Epidermal melanocyte (primary cell): ENCODE results near the gene DLGAP1.

ENCODE experiments used
- DNase-seq: peaks from one replicate; pipeline ENCODE4 v3.0.0; 2011; ENCODE audit warnings: low spot score; ENCODE audit not compliant: insufficient read length

DLGAP1 gene

DNA sequence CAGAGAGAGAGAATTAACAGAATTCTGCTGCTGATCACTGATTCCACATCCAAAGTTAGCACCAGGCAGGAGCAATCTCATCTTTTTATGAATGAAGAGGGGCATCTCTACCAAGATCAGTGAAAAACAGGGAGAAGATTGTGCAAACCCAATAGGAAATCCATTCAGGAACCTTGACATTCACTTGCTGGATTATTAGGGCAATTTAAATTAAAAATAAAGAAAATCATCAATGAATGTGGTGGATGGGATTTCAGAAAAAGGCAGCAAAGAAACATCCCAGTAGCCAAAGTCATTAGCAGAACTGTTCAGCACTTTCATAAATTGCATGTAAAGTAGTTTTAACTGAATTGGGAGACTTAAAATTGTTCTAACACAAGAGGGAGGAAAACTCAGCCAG lies 581.9 kb downstream of the DLGAP1 start:
- DNase-seq, result no peak

DNA sequence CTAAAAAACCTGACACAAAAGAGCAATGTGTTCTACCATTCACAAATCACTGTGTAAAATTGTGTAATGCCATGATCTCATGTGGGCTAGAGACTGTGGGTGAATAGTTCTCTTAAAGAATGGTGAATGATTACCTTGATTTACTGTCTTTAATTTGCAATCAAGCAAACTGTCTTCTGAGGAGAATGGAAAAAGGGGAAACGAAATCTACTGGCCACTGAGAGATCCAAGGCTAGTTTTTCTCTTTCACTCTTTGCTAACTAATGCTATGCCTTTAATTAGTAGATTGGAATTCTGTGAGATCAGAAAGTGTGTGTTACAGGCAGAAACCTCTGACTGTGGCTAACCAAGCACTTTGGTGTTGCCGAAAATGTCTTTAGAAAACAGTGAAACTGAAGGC lies 582.5 kb downstream of the DLGAP1 start:
- no peak for DNase-seq

DNA sequence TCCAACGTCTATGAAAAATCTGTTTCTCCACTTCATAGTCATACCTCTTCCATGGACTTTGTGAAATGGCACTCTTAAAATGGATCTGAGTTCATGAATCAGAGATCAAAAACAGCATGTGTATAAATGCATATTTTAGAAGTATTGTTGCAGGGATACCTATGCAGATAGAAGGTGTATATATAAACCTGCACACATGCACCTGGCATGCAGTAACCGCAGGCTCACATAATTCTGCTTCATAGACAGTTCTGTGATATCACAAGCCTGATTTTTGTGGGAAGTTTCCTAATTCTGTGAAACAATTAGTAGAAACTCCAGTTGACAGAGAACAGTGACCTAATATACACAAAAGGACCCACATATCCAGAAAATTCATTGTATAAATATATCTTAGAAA lies 583.4 kb downstream of the DLGAP1 start:
- no peak for DNase-seq

DNA sequence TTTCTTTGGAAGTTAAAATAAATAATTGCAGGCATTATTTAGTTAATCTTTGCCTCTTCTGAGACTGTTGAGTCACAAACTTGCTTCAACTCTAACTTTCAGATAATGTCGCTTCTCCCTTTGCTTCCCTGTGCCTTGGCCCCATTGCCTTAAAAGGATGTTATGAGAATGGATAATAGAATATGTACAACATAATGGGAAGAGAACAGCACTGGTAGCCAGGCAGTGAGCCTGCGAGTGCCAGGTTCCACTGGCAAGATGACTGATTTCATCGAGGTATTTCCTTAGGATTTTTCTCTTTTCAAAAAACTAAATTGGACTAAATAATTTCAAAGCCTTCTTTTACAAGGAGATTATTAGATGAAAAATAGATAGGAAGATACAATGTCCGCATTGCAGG lies 584.2 kb downstream of the DLGAP1 start:
- no peak for DNase-seq

DNA sequence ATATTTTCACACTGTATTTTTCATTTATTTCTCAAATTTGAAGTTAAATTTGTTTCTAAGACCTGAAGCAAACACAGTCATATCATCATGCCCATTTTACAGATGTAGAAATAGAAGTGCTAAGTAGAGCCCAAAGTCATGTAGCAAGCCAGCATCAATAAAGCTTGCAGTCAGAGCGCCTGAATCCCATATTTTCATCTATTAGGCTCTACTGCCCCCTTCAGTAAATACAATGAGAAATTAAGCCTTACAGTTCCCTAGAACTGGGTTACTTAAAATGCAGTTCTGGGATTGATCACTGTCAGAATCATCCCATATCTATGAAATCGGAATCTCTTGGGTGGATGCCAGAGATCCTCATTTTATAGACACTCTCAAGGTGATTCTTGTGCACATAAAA lies 585.3 kb downstream of the DLGAP1 start:
- DNase-seq, result no peak

DNA sequence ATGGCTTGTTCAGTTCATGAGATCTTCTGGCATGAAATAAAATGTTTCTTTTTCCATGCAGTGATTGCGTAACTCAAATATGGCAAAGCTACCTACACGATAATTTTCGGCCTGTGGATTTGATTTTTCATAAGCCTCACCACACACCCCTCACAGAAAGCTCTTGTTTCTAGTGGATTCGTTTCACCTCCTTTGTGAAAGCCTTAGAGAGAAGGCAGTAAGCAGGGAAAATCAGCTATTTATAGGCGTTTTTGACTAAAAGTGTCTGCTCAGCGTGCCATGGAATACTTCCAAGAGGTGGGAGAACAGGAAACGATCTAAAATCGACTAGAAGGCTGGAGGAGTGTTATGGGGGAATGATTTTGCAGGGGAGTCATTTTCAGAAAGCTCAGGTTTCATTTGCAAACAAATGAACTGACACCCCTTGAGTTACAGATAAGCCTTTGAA lies 587.2 kb downstream of the DLGAP1 start:
- no peak for DNase-seq

DNA sequence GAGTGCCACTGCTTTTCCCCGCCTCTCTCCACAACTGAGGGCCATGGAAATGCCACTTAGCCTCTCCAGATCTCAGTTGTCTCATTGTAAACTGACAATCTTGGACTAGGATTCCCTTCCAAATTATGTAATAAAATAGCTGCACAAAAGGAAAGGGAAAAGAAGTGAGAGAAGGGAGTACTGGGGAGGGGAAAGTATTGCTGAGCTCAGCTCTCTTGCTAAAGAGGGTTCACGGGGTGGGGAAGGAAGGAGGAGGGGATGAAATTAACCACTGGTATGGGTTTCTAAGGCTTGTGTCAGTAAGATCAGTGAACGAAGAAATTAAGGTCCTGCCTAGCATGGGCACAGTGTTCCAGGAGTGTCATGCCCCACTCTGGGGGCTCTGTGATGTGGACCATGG lies 587.9 kb downstream of the DLGAP1 start:
- DNase-seq, result no peak

DNA sequence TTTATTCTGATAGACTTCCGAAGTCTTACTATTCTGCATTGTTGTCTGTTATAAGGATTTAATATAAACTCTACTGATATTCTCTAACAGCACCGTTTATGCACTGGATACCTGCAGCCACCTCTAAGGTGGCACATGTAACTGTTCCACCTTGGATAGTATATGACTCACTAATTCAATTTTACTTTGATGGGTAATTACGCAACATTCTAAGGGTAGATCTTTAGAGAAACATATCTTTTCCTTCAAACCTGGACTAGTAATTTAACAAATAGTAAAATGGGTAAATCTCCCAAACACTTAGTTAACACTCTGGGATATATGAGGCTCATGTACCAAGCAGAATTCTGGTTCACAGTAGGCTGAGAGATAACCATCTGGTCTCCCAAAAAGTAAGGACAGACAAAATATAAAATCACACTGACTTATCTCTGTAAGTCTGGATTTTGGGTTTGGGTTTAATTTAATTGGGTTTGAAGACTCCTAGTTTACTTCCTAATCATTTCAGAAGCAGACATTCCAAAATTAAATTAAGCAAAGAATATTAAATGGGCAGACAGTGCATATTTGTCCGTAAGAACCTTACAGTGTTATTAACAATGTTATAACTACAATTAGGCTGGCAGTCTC lies 590.3 kb downstream of the DLGAP1 start:
- no peak for DNase-seq

DNA sequence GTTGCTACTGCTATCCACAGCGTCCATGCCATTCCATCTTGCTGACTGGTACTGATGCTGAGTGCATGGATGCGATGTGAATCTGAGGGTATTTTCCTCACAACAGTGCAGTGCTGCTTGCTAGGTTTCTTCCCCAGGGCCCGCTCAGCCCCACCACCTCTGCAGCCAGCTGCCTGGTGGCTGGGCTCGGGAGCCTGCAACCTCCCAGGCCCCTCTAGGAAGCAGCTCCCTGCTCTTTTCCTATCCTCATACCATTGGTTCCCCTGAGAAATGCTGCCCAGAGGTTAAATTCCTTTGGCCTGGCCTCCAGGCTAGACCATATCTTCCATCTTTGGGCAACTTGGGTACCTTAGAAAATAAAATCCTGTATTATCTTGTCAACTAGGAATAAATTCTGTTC lies 591.5 kb downstream of the DLGAP1 start:
- DNase-seq, result no peak

DNA sequence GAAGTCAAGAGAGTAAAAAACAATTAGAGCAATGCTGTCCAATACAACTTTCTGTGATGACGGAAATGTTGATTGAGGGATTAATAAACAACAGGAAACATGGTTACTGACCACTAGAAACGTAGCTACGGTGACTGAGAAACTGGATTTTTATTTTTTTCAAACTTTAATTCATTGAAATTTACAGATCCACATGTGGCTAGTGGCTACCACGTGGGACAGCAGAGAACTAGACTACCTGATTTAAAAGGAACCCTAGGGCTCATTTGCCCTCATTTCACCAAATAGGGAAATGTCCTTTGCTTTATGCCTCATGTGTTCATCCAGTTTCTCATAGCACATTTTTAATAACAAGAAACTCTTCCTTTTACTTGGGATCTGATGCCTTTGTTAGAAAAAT lies 592.1 kb downstream of the DLGAP1 start:
- no peak for DNase-seq

DNA sequence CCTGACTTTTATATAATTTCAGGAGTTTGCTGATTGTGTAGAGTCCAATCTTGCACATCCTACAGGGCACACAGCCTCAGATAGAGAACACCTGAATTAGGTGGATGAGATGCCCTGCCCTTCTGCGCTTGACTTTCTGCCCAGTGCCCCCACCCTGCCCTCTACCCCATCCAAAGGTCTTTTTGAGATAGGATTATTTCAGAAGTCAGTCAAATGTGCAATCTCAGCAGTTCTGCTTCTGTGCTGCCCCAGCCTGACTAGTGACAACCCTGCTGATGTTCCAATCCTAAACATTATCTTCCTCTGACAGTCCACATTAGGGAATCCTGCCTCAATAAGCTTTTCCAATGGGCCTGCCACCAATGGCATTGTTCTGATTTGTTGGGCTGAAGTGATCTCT lies 593.6 kb downstream of the DLGAP1 start:
- DNase-seq, result no peak

DNA sequence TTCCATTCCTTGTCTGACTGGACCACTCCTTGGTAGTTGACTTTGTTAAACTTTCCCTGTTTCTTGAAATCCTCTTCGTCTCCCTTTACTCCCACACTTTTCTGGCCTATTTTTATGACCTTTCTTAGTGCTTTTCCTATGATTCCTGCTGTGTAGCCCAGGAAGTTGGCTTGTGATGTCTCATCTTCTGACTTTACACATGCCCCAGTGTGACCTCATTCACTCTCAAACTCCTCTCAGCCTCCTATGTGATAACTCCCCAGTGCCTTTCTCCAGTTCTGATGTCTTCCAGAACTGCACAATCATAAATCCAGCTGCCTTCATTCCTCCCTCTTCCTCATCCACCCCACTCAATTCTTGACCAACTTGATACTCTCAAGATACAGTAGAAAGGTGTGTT lies 597.6 kb downstream of the DLGAP1 start:
- no peak for DNase-seq

DNA sequence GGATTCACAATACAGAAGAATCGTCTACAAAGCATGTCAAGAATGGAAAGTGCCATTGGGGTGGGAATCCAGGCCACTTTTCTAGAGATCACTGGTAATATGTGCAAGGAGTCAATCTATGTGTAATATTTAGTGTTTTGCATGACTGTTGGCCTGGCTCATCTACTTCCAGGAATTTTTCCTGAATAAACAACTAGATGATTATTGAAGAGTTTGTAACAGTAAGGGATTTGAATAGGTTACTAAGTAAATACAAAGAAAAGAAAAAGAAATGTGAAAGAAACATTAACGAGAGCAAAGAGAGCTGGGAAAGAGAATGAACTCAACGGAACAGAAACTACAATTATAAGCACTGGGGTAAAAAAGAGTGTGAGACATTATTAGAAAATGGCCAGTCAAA lies 599.1 kb downstream of the DLGAP1 start:
- DNase-seq, result no peak

DNA sequence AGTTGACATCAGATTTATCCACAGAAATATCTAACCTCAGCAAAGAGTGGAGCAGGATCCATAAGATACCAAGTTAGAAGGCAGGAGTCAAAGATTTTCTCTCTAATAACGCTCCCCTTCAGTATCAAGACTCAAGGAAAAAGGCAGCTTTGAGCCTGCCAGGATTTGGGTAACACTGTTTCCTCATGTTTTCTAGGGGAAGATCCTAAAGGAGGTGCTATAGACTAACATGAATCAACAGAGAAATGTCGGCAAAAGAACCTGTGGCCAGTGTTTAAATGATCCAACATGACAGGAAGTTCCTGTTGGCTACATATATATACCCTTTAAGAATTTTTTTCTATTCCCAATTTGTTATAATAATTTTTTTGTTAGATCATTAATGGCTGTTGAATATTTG lies 602.8 kb downstream of the DLGAP1 start:
- DNase-seq, result no peak

DNA sequence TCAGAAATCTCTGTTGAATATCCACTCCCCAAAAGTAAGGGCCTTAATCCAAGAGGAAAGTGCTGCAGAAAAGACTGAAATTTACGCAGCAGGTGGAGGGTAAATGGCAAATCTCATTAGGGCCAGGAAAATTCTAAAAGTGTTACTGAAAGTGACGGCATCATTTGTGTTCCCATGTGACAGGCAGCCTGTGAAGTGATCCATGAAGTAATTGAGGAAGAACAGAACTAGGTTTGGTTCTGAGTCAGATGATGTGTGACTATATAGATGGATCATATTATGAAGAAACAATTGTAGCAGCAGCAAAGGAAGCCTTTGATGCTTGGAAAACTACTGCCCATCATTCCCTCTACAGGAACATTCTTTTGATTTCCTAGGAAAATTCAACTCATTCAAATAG lies 603.9 kb downstream of the DLGAP1 start:
- DNase-seq, result no peak

DNA sequence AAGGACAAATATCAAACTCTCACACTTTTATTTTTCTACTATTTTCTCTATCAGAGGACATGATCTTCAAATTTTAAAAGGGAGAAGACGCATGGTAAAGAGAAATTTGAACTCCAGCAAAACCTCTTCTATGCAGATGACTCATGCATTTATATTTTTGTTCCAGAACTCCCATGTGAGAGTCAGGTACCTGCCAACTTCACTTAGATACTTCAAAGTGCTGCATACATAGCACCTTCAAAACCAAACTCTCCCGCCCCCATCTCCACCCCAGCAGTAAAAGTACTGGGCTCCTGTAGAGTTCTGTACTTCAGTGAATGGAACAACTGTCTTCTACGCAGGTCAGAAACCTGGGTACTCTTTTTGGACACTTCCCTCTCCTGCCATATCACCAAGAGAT lies 606.8 kb downstream of the DLGAP1 start:
- DNase-seq, result no peak

DNA sequence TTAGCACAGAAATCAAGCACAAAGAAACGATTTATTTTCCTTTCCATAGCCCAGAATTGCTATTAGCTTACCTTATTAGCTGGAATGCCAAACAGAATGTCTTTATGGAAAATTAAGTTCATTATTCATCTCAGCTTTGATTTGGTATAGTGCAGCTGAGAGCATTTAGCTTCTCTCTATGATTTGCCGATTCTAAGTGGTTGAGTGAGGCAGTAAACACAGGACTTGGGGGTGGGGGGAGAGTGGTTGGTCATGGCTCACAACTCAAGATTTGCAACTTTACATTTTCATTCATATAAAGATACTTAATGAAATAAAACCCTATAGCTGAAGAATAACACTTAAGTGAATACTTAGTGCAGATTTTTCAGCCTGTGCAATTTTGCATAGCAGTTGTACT lies 609.9 kb downstream of the DLGAP1 start:
- DNase-seq, result no peak

DNA sequence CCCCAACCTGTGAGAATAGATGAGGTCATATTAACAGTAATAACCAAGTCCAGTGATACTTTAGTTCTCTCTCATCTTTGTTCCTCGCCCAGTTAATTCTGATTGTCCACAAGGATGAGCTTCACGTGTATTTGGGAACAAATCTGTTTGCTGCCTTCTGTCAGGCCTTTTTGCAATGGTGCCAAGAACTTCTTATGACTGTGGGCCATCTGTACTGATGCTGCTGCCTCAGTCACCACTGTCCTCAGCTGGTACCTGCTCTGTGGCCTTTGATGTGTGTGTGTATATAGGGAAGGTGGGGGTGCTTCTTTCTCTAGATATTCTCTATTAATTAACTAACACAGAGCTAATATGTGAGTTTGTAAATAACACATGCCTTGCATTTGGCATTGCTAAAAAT lies 612.3 kb downstream of the DLGAP1 start:
- DNase-seq, result no peak

DNA sequence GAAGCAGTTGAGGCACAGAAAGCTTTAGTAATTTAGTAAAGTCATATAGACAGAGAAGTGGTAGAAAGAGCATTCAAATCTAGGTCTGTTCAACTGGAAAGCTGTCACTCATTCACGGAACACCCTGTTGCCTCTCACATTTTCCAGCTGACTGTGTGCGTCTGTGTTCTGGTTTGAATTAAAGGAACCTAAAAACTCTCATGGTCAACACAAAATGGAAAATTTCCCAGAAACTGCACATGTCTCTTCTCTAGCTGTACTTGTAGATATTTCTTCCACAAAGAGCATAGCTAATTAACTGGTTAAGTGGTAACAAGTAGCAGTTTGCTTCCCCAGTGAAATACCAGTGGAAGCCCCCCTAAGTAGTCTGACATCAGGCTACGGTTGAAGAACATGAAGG lies 614.3 kb downstream of the DLGAP1 start:
- no peak for DNase-seq

DNA sequence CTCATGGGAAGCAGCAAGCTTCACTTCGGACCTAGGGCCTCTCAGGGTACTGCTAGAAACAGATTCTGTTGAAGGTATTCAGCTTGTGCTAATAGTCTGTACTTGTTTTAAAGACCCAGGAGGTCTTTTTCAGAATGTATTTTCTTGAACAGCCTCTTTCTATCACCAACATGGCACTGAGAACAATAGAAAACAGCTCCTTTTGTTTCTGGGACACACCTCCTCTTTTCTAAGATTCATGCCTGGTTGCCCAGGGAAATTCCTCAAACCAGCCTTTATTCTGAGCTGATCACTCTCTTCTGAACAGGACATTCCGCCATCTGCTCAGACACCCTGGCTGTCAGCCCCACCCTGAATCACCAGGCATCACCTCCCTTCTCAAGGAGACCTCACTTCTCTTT lies 615.5 kb downstream of the DLGAP1 start:
- DNase-seq, result no peak

DNA sequence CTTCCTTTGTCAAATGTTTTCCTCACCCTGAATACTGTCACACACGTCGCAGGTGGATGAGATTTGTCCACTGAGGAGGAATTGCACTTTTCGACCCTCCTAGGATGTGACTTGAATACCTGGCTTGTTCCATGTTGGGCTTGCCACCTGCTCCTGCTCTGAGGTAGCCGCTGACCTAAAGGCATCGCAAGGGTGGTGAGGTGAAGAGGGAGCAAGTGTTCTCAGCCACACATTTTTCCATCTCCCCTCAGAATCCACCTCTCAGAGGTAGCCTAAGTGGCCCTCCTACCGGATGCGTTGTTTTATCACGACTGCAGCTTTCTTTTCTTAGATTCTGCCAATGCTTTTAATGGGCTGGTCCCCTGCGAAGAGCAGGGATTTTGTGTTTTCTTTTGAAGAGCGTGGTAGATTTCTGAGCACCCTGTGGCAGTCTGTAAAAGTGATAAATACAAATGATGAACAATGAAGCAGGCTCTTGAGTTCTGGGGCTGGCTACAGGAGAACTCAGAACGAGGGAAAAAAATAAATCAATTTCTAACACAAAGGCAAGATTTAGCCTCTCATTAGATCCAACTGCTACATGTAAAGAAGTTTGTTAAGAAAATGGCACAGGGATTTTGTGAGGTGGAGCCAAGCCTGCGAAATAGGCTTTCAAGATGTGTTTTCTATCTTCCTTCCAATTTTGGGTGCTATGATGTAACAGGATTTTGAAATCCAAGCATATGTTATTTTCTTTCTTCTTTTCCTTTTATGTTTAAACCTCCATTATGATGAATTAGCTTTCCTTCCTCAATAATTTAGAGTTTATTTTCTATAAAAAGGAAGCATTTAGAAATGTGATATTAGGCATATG lies 618.4 kb downstream of the DLGAP1 start:
- DNase-seq, result no peak

DNA sequence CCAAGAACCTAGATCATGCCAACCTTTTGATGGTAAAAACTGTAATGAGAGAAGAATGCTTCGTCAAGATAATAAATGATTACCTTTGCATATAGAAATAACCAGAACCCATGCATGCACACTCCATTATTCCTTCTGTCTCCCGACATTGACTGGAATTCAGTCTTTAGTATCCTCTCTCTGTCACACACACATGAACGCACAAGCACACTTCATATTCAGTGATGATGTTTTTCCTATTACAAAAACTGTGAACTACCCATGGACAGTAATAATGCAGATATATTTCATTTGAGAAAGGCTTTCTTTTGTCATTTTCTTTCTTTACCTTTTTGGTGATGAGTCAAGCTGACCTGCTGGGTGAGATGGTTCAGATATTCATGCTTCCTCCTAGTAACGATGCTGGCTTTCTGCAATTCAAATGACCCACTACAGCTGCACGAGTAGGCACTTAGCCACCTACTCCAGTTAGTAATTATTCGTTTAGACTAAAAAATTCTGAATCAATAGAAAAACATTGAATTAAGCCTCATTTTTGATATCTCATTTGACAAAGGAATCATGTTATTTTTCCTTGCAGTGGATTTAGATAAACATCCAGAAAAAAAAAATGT lies 623.0 kb downstream of the DLGAP1 start:
- no peak for DNase-seq

DNA sequence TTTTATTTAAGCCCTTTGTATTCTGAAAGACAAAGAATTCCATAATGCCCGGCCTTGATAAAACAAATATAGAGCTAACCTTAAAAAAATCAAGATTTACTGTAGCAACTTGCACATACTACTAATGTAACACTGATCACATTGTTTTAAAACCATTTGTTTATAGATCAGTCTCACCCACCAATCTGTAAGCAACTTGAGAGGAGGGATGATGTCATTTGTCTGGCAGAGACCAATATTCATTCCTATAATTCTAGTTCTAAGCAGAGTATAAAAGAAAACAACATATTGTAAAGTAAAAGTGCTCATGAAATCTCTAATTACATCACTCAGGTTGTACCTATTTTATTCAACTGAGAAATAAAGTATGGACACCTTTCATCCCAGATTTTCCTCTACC lies 624.5 kb downstream of the DLGAP1 start:
- no peak for DNase-seq
